HepG2 (cell line): ENCODE results near the gene LDAH. TPM values are rescaled to one million over a fixed set of nuclear protein-coding genes. Genes with fewer than 3 reads are reported as not detected.

Source experiments
- ATAC-seq: fragments of 200-7000 bp; cut with Tn5 transposase; 3 replicates; pipeline ENCODE4 v1.9.1; 2020; ENCODE audit warnings: mild to moderate bottlenecking, moderate library complexity
- BruUV-seq: library from RNA; stranded (reverse); fragments of 400-500 nt; replicated peaks from 2 replicates; lab custom pipeline; 2021; lab: Mats Ljungman, UMichigan
- CTCF ChIA-PET: fragments of 300-600 bp; formaldehyde crosslinking; extraction: SDS; loops from one replicate; lab custom pipeline; 2021; ENCODE audit warnings: low total read pairs, inconsistent platforms, low intra/inter-chr PET ratio; lab: Yijun Ruan, JAX
- POLR2A ChIA-PET: fragments of 350-600 bp; sonication (Branson Sonifier 250); formaldehyde crosslinking; loops from one replicate; lab custom pipeline; 2020; ENCODE audit warnings: antibody characterized with exemption, inconsistent platforms; lab: Yijun Ruan, JAX
- DNase-seq: peaks from one replicate; pipeline ENCODE4 v3.0.0-alpha.2; 2015; ENCODE audit warnings: low spot score
- FAIRE-seq: peaks from 3 replicates; lab custom pipeline; 2011; peaks lifted over from hg19 to GRCh38; lab: Jason Lieb, UNC
- H2AFZ ChIP-seq: one replicate; pipeline ENCODE4 v1.6.1; 2011; ENCODE audit warnings: low read length, inconsistent platforms
- H3K27ac ChIP-seq: fragments of 300-600 bp; 3 replicates; pipeline ENCODE4 v1.8.0; 2011; ENCODE audit warnings: mixed run types, mild to moderate bottlenecking, mixed read lengths, low read length, inconsistent platforms; ENCODE audit not compliant: insufficient read depth; ENCODE audit errors: extremely low read length
- H3K27me3 ChIP-seq, 2 experiments: fragments of 200-600 bp in 1 of 2; 2 replicates in 1 of 2; 3 replicates in 1 of 2; pipeline versions ENCODE4 v1.6.0 to v1.8.0; 2011; ENCODE audit warnings: low read length in 2 of 2, mild to moderate bottlenecking in 2 of 2, moderate library complexity in 2 of 2, inconsistent platforms in 1 of 2; ENCODE audit not compliant: insufficient read depth in 2 of 2, control insufficient read depth in 1 of 2
- H3K36me3 ChIP-seq, 2 experiments: fragments of 200-600 bp in 1 of 2; replicated peaks in 1 of 2; 2 replicates in 1 of 2; 3 replicates in 1 of 2; pipeline versions ENCODE4 v1.5.1 to v1.8.0; 2011; ENCODE audit warnings: low read length in 2 of 2, inconsistent platforms in 1 of 2; ENCODE audit not compliant: insufficient read depth in 2 of 2, control insufficient read depth in 1 of 2
- H3K4me1 ChIP-seq: 2 replicates; pipeline ENCODE4 v1.5.1; 2012; ENCODE audit warnings: low read length, inconsistent platforms; ENCODE audit not compliant: insufficient read depth
- H3K4me2 ChIP-seq: 2 replicates; pipeline ENCODE4 v1.6.0; 2011; ENCODE audit warnings: low read depth, low read length, inconsistent platforms
- H3K4me3 ChIP-seq, 3 experiments: fragments of 200-600 bp in 1 of 3; sonication (generic), shearing (Covaris generic) in 1 of 3; replicated peaks in 1 of 3; 2 replicates each; pipeline ENCODE4 v1.5.1; 2011 to 2016; ENCODE audit warnings: low read length in 3 of 3, inconsistent platforms in 2 of 3, low read depth in 2 of 3, mild to moderate bottlenecking in 2 of 3, control low read depth in 1 of 3, mixed read lengths in 1 of 3; ENCODE audit not compliant: insufficient read depth in 1 of 3
- H3K79me2 ChIP-seq: one replicate; pipeline ENCODE4 v1.6.1; 2011; ENCODE audit warnings: low read length, inconsistent platforms; ENCODE audit not compliant: insufficient read depth
- H3K9ac ChIP-seq: 2 replicates; pipeline ENCODE4 v1.6.0; 2011; ENCODE audit warnings: mild to moderate bottlenecking, low read depth, low read length, inconsistent platforms; ENCODE audit not compliant: insufficient read depth
- H3K9me3 ChIP-seq: 2 replicates; pipeline ENCODE4 v1.5.1; 2012; ENCODE audit warnings: mild to moderate bottlenecking, low read length
- H4K20me1 ChIP-seq: 2 replicates; pipeline ENCODE4 v1.6.0; 2011; ENCODE audit warnings: inconsistent platforms, mild to moderate bottlenecking, low read length, moderate library complexity; ENCODE audit not compliant: insufficient read depth
- NFE2 ChIP-seq: sonication (generic); formaldehyde crosslinking; IDR thresholded peaks from 2 replicates; pipeline ENCODE4 v1.4.0; 2020; ENCODE audit warnings: missing genetic modification reagents
- NFRKB ChIP-seq: fragments of 450-650 bp; IDR thresholded peaks from 2 replicates; pipeline ENCODE4 v1.6.1; 2017
- NPAS2 ChIP-seq: sonication (generic); formaldehyde crosslinking; IDR thresholded peaks from 2 replicates; pipeline ENCODE4 v1.8.0; 2022; ENCODE audit warnings: mild to moderate bottlenecking, missing genetic modification reagents, borderline replicate concordance
- PHB2 ChIP-seq: fragments of 450-650 bp; IDR thresholded peaks from 2 replicates; pipeline ENCODE4 v1.6.1; 2018; ENCODE audit not compliant: partially characterized antibody
- SOX6 ChIP-seq, 2 experiments: fragments of 450-650 bp in 1 of 2; sonication (generic) in 1 of 2; formaldehyde crosslinking in 1 of 2; IDR thresholded peaks; 2 replicates each; pipeline versions ENCODE4 v1.4.0 to v1.6.1; 2017 to 2020; ENCODE audit warnings: antibody characterized with exemption in 1 of 2, mild to moderate bottlenecking in 1 of 2, missing genetic modification reagents in 1 of 2
- WGBS: methylation state at CpG from one replicate; pipeline ENCODE4 v1.1.6; 2017; ENCODE audit warnings: low lambda C conversion rate; 5-methylcytosine and 5-hydroxymethylcytosine counted together
- in situ Hi-C: cut with HindIII; loops from 2 replicates; pipeline ENCODE4 v1.10.0; 2017; ENCODE audit warnings: low pct_unique_long_range_greater_than_20kb; ENCODE audit not compliant: extremely low pct_ligation_motif_present
- intact Hi-C: fragments of 100-400 bp; cut with micrococcal nuclease; formaldehyde crosslinking; loops from one replicate; pipeline ENCODE4 v1.10.0; 2022; ENCODE audit not compliant: unreplicated experiment
- polyA plus RNA-seq, 8 experiments: library from polyadenylated mRNA; depleted of rRNA in 3 of 8; stranded (reverse) in 7 of 8; unstranded in 1 of 8; fragments of >200 nt; fragmentation: Illumina TruSeq in 4 of 8; extraction: Trizol in 4 of 8; gene quantifications; 2 replicates each; pipeline versions ENCODE4 v1.2.1 to v1.2.3, GENCODE V29; 2011 to 2016; ENCODE audit warnings: low read depth in 4 of 8, missing spikeins in 1 of 8, mixed read lengths in 1 of 8; ENCODE audit not compliant: insufficient read depth in 1 of 8
- total RNA-seq, 5 experiments: library from RNA; depleted of rRNA; stranded (reverse); fragments of >200 nt; fragmentation: Illumina TruSeq; extraction: Trizol; gene quantifications; 2 replicates each; pipeline ENCODE4 v1.2.3, GENCODE V29; 2016; ENCODE audit warnings: low read depth in 1 of 5
- TF ChIP-seq, protein P1 (sequence below): sonication (generic); formaldehyde crosslinking; IDR thresholded peaks from 2 replicates; pipeline ENCODE4 v1.8.0; 2022; ENCODE audit warnings: missing genetic modification reagents, mild to moderate bottlenecking, borderline replicate concordance
- TF ChIP-seq, protein P2 (sequence below): sonication (generic); formaldehyde crosslinking; IDR thresholded peaks from 2 replicates; pipeline ENCODE4 v1.4.0; 2020; ENCODE audit warnings: missing genetic modification reagents

The LDAH gene
- total and polyA plus RNA-seq, 2 of the 13 experiments (the other 11 are each of a cell fraction or from before 2014, with no cell fraction given), result 28.8 to 46.2 TPM

DNA sequence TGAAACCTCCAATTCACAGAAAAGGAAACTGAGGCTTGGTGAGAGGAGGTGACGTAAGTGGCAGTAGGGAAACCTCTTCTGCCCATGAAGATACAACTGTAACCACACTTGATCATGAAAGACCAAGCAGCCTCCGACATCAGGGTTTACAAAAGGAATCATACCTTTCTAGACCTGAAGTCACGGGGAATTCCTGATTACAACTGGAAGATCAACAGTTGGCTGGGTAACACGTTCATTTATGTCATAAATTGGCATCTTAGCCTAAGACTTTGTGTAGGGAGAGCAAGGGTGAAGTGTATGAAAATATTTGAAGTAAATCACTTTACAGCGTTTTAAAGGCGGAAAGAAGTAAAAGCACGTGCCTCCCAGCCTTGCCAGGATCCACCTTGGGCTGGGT lies 172.9 kb downstream of the LDAH start:
- CTCF ChIA-PET, result interaction anchor here (0.8 to 1.3 kb wide), 2 partner anchors 26 to 271 kb away, joined by 3 read pairs; no protein-coding TSS in a partner anchor
- H3K9me3 ChIP-seq, result no peaks in the 10 kb centered on the region
- H3K4me3 ChIP-seq, result peak overlapping the region; percentile 74 to 95 (median 81)
- FAIRE-seq (peak; percentile 54), ATAC-seq (no peak)
- peaks cover 2 to 3% of the 10 kb centered on the region in 2 experiments; a peak in 2 of 5 replicates for H3K36me3 ChIP-seq
- H3K4me1 ChIP-seq, result peaks cover 49% of the 10 kb centered on the region
- peaks cover 0 to 3% of the 10 kb centered on the region in 2 experiments; a peak in 2 of 5 replicates for H3K27me3 ChIP-seq
- no peak overlapping the region for H3K27ac ChIP-seq
- TF ChIP-seq, protein P1, sequence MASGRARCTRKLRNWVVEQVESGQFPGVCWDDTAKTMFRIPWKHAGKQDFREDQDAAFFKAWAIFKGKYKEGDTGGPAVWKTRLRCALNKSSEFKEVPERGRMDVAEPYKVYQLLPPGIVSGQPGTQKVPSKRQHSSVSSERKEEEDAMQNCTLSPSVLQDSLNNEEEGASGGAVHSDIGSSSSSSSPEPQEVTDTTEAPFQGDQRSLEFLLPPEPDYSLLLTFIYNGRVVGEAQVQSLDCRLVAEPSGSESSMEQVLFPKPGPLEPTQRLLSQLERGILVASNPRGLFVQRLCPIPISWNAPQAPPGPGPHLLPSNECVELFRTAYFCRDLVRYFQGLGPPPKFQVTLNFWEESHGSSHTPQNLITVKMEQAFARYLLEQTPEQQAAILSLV (CRISPR knock-in tag), result no peak
- TF ChIP-seq SOX6 (IDR thresholded peaks at IDR 0.05) (no peak), SOX6 (CRISPR knock-in tag; IDR thresholded peaks at IDR 0.05) (0 out of 2 replicates have a peak, but pooled peaks have one; percentile 14)
- TF ChIP-seq, all 625 proteins: peak for 1
- WGBS, result 85% methylated on average over 7 of the region's 7 CpGs
- H3K9ac ChIP-seq, result peak overlapping the region; percentile 90; the same call in 1 of the 2 replicates
- DNase-seq, result no peak
- intact Hi-C loops (no loop called here), in situ Hi-C loops (loop anchor here (25.0 kb wide), 1 partner anchor 312 kb away; no protein-coding TSS in a partner anchor)
- peaks cover 9% of the 10 kb centered on the region for H3K79me2 ChIP-seq
- POLR2A ChIA-PET, result interaction anchor here (0.8 to 5.9 kb wide), 15 partner anchors 18 to 258 kb away, joined by 3 to 51 read pairs (median 8); partner anchors contain the start of genes GDF7 and RHOB
- no peaks in the 10 kb centered on the region for H4K20me1 ChIP-seq
- peak overlapping the region; percentile 93 for H3K4me2 ChIP-seq
- no TSS peak for BruUV-seq
- H2AFZ ChIP-seq, result no peak overlapping the region

DNA sequence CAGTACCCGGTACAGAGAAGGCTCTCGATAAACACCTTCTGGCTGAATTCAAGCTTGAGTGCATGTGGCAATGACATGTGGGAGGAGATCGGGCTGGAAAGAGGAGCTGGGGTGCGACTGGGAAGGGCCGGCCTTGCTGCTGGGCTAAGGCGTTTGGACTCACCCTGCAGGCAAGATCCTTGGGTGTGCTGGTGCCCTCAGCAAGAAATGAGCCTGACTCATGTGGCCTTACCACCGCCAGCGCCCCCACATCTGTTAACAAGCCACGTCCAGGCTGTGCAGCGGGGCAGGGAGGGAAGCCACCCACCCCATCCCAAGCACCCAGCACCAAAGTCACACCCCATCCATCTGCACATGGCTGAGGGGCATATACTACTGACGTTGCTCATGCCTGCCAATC lies 173.3 kb downstream of the LDAH start:
- peaks cover 9% of the 10 kb centered on the region for H3K79me2 ChIP-seq
- intact Hi-C loops (no loop called here), in situ Hi-C loops (no loop called here)
- H3K9me3 ChIP-seq, result no peaks in the 10 kb centered on the region
- peaks cover 2 to 5% of the 10 kb centered on the region in 2 experiments; a peak in 2 of 5 replicates for H3K36me3 ChIP-seq
- no peak for DNase-seq
- 93% methylated on average over 11 of the region's 11 CpGs for WGBS
- no TSS peak for BruUV-seq
- POLR2A ChIA-PET, result interaction anchor here (1.4 to 5.9 kb wide), 6 partner anchors 14 to 244 kb away, joined by 3 to 51 read pairs (median 6); partner anchors contain the start of genes GDF7 and RHOB
- TF ChIP-seq NFRKB (no peak), NPAS2 (no peak), NFE2 (CRISPR knock-in tag) (no peak), PHB2 (no peak)
- TF ChIP-seq, protein P2, sequence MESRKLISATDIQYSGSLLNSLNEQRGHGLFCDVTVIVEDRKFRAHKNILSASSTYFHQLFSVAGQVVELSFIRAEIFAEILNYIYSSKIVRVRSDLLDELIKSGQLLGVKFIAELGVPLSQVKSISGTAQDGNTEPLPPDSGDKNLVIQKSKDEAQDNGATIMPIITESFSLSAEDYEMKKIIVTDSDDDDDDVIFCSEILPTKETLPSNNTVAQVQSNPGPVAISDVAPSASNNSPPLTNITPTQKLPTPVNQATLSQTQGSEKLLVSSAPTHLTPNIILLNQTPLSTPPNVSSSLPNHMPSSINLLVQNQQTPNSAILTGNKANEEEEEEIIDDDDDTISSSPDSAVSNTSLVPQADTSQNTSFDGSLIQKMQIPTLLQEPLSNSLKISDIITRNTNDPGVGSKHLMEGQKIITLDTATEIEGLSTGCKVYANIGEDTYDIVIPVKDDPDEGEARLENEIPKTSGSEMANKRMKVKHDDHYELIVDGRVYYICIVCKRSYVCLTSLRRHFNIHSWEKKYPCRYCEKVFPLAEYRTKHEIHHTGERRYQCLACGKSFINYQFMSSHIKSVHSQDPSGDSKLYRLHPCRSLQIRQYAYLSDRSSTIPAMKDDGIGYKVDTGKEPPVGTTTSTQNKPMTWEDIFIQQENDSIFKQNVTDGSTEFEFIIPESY (CRISPR knock-in tag), result peak; percentile 66; the same call in 1 of the 2 replicates
- TF ChIP-seq, all 625 proteins: peak for 1
- no peak overlapping the region for H3K9ac ChIP-seq
- CTCF ChIA-PET, result no interaction called here
- H2AFZ ChIP-seq, result no peak overlapping the region
- H3K4me1 ChIP-seq, result peaks cover 47% of the 10 kb centered on the region
- H3K27ac ChIP-seq, result no peak overlapping the region
- ATAC-seq (no peak), FAIRE-seq (no peak)
- H3K4me2 ChIP-seq, result peak overlapping the region; percentile 93
- peaks cover 0 to 2% of the 10 kb centered on the region in 2 experiments; a peak in 2 of 5 replicates for H3K27me3 ChIP-seq
- H4K20me1 ChIP-seq, result no peaks in the 10 kb centered on the region
- H3K4me3 ChIP-seq, result no peak overlapping the region
